Activated T-cell treated with anti-CD3 and anti-CD28 coated beads, Interleukin-2, amount 50 U/mL, for 4 hours (primary cell): ENCODE results near the gene MAP4. TPM values are rescaled to one million over a fixed set of nuclear protein-coding genes. Genes with fewer than 3 reads are reported as not detected.
"Not testable (repeated sequence)": the region's sequence is repeated elsewhere in the genome, so short reads cannot be mapped to it uniquely, and the experiment has no call there.

Experiments
- ATAC-seq, 2 donors: fragments of 200-7000 bp; cut with Tn5 transposase; one replicate each; pipeline ENCODE4 v1.10.0; 2021
- DNase-seq: peaks from one replicate; pipeline ENCODE4 v3.0.0-alpha.2; 2020
- H3K27me3 Mint-ChIP-seq: one replicate; pipeline ENCODE4 v1.8.0; 2021; ENCODE audit warnings: low read depth, mixed read lengths
- H3K36me3 Mint-ChIP-seq: one replicate; pipeline ENCODE4 v1.8.0; 2022; ENCODE audit warnings: mixed read lengths; ENCODE audit not compliant: insufficient read depth
- H3K4me1 Mint-ChIP-seq: one replicate; pipeline ENCODE4 v1.8.0; 2021; ENCODE audit warnings: low read depth, mixed read lengths
- H3K4me3 Mint-ChIP-seq: one replicate; pipeline ENCODE4 v1.8.0; 2021; ENCODE audit warnings: mild to moderate bottlenecking, moderate library complexity, mixed read lengths
- H3K9me3 Mint-ChIP-seq: one replicate; pipeline ENCODE4 v1.8.0; 2021; ENCODE audit warnings: mixed read lengths
- total RNA-seq, 3 donors: library from RNA; stranded (reverse); gene quantifications; one replicate each; pipeline ENCODE4 v1.2.1, GENCODE V29; 2021

The MAP4 gene, protein sequence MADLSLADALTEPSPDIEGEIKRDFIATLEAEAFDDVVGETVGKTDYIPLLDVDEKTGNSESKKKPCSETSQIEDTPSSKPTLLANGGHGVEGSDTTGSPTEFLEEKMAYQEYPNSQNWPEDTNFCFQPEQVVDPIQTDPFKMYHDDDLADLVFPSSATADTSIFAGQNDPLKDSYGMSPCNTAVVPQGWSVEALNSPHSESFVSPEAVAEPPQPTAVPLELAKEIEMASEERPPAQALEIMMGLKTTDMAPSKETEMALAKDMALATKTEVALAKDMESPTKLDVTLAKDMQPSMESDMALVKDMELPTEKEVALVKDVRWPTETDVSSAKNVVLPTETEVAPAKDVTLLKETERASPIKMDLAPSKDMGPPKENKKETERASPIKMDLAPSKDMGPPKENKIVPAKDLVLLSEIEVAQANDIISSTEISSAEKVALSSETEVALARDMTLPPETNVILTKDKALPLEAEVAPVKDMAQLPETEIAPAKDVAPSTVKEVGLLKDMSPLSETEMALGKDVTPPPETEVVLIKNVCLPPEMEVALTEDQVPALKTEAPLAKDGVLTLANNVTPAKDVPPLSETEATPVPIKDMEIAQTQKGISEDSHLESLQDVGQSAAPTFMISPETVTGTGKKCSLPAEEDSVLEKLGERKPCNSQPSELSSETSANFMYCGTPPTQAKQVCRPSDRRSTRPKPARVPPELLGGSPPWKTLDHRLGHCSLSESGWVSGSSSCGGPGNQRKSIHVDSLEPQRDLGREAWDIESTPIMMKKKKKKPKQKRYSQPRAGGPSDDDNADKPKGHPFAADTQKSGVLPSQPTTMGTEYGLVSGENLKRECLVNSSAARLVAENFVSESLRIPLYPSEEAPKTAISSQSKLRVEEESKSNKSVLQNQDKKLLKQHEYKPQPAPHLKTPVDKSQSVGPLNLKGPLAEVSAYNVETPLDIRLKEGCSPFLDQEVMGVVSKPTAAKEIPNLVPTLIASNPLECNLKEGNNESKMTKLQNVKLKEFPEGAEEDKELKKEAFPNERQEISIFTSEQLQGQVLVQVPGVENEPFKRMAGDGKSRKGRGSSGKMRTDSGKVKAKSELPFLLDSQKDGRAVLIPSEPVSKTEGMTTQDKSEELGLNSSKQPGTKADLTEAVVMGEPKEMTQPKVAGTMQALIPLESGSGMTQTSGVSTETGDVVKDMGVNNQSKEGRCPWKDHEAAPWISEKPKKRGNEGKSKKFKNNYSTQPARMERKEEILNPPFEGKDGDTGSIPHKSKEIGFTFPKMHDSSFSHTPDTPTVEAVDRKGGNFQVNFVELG (N-terminal part only)
- 100 to 1,000 TPM in 1 of 3 donors, 10 to 100 TPM in 2; 78.6 to 100 (median 90.3) TPM for total RNA-seq

GRCh38 chr3:48016301-48016973, at the start of gene MAP4:
TSS of gene MAP4 (minus strand) at chr3:48016416. CDS start at chr3:47998860, 17,556 bp downstream.
- DNase-seq (no peak), ATAC-seq (no peak)
- Mint-ChIP-seq H3K9me3 (no peaks in the 10 kb centered on the region), H3K4me3 (no peak within 1 kb of the TSS), H3K36me3 (peaks cover 3% of the 10 kb centered on the region), H3K4me1 (peaks cover 44% of the 10 kb centered on the region), H3K27me3 (no peaks in the 10 kb centered on the region)

- ATAC-seq (no peak), DNase-seq (no peak)
- Mint-ChIP-seq H3K4me1 (peaks cover 30% of the 10 kb centered on the region), H3K4me3 (no peak overlapping the region), H3K9me3 (no peaks in the 10 kb centered on the region), H3K36me3 (peaks cover 6% of the 10 kb centered on the region), H3K27me3 (no peaks in the 10 kb centered on the region)
These were observed 48.8 kb upstream of the MAP4 start for GRCh38 chr3:48065035-48065434.

DNA sequence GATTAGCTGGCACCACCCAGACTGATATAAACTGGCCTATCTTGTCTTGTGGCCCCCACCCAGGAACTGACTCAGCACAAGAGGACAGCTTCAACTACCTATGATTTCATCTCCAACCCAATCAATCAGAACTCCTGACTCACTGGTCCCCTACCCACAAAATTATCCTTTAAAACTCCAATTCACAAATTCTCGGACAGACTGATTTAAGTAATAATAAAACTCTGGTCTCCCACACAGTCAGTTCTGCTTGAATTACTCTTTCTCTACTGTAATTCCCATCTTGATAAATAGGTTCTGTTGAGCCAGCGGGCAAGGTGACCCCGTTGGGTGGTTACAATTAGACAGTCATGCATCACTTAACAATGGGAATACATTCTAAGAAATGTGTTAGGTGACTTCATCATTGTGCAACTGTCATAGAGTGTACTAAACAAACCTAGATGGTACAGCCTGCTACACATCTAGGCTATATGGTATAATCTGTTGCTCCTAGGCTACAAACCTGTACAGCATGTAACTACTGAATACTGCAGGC, 48.1 kb upstream of the MAP4 start:
- H3K9me3 Mint-ChIP-seq, result no peaks in the 10 kb centered on the region
- H3K36me3 Mint-ChIP-seq, result peaks cover 8% of the 10 kb centered on the region
- DNase-seq, result no peak
- H3K4me3 Mint-ChIP-seq, result no peak overlapping the region
- H3K4me1 Mint-ChIP-seq, result peaks cover 36% of the 10 kb centered on the region
- no peaks in the 10 kb centered on the region for H3K27me3 Mint-ChIP-seq
- ATAC-seq, result no peak

DNA sequence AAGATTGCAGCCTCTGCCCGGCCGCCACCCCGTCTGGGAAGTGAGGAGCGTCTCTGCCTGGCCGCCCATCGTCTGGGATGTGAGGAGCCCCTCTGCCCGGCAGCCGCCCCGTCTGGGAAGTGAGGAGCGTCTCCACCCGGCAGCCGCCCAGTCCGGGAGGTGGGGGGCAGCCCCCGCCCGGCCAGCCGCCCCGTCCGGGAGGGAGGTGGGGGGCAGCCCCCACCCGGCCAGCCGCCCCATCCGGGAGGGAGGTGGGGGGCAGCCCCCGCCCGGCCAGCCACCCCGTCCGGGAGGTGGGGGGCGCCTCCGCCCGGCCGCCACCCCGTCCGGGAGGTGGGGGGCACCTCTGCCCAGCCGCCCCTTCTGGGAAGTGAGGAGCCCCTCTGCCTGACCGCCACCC, 45.4 kb upstream of the MAP4 start:
- H3K36me3 Mint-ChIP-seq, H3K27me3 Mint-ChIP-seq, ATAC-seq, H3K4me3 Mint-ChIP-seq, H3K9me3 Mint-ChIP-seq, DNase-seq: not testable (repeated sequence)
- peaks cover 41% of the 10 kb centered on the region for H3K4me1 Mint-ChIP-seq

DNA sequence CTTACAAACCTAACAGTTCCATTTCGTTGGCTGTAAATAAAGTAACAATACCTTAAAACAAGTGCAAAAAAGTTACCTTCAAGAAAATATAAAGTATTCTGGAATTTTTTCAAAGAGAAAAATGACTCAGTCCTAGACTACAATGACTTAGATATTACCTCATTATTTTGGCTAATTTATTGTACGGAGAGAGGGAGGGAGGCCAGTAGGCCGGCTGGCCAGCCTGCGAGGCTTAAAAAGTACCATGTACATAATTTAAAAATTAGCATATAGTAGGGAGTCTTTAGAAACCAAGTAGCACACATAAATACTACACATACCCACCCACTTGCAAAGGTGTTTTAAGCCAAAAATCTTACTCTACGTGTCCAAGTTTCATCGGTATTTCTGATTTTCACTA, 41.9 kb upstream of the MAP4 start:
- Mint-ChIP-seq H3K36me3 (peaks cover 11% of the 10 kb centered on the region), H3K27me3 (no peaks in the 10 kb centered on the region), H3K4me3 (no peak overlapping the region), H3K4me1 (peaks cover 23% of the 10 kb centered on the region), H3K9me3 (no peaks in the 10 kb centered on the region)
- DNase-seq (no peak), ATAC-seq (no peak)

- Mint-ChIP-seq H3K27me3 (no peaks in the 10 kb centered on the region), H3K9me3 (no peaks in the 10 kb centered on the region), H3K4me3 (no peak overlapping the region), H3K36me3 (peaks cover 11% of the 10 kb centered on the region), H3K4me1 (peaks cover 28% of the 10 kb centered on the region)
- ATAC-seq (no peak), DNase-seq (no peak)
These were observed 41.3 kb upstream of the MAP4 start for GRCh38 chr3:48057521-48057920.

DNA sequence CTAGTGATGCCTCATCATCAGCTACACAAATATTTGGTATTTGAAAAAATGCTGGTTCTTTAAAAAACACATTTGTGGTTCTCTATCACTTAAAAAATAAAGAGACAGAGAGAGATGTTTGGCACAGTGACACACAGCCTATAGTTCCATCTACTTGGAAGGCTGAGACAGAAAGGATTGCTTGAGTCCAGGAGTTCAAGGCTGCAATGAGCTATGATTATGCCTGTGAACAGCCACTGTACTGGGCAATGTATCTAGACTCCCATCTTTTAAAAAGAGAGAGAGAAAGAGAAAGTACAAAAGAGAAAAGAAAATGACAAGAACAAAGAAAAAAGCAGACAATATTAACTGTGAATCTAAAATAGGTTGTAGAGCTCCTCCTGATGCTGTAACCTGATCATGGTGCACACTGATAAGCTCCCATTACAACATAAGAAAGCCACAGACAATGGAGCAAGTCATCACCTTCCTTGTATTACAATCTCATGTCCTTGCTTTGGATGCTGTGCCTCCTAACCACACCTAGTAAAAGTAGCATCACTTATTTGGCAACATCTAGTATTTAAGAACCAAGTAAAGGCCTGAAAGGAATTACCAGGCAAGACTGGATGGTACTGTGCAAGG, 31.7 kb upstream of the MAP4 start:
- Mint-ChIP-seq H3K36me3 (peaks cover 21% of the 10 kb centered on the region), H3K4me3 (no peak overlapping the region), H3K9me3 (no peaks in the 10 kb centered on the region), H3K4me1 (peaks cover 8% of the 10 kb centered on the region), H3K27me3 (no peaks in the 10 kb centered on the region)
- DNase-seq (no peak), ATAC-seq (no peak)

- Mint-ChIP-seq H3K27me3 (no peaks in the 10 kb centered on the region), H3K4me1 (peaks cover 11% of the 10 kb centered on the region), H3K4me3 (no peak overlapping the region), H3K9me3 (no peaks in the 10 kb centered on the region), H3K36me3 (peaks cover 7% of the 10 kb centered on the region)
- DNase-seq (no peak), ATAC-seq (peak; percentile 34 to 50)
These were observed 26.0 kb upstream of the MAP4 start for GRCh38 chr3:48042071-48042760.

GRCh38 chr3:48039487-48040190, 23.4 kb upstream of the MAP4 start:
- DNase-seq (no peak), ATAC-seq (no peak)
- H3K36me3 Mint-ChIP-seq, result peaks cover 3% of the 10 kb centered on the region
- peaks cover 11% of the 10 kb centered on the region for H3K4me1 Mint-ChIP-seq
- H3K27me3 Mint-ChIP-seq, result no peaks in the 10 kb centered on the region
- no peak overlapping the region for H3K4me3 Mint-ChIP-seq
- H3K9me3 Mint-ChIP-seq, result no peaks in the 10 kb centered on the region

DNA sequence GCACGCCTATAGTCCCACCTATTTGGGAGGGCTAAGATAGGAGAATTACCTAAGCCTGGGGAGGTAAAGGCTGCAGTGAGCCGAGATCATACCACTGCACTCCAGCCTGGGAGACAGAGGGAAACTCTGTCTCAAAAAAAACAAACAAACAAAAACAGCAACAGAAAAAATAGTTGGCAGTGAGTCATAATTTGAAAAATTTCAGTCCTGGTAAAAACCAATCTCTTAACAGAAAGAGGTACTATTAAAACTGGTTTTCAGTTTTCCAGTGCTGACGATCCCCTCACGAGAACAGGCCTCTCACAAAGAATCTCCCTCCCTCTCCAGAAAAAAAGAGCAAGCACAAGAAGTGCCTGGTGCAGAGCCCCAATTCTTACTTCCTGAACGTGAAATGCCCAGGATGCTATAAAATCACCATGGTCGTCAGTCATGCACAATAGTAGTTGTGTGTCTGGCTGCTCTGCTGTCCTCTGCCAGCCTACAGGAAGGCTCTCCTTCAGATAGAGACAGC, 22.8 kb upstream of the MAP4 start:
- no peak overlapping the region for H3K4me3 Mint-ChIP-seq
- H3K9me3 Mint-ChIP-seq, result no peaks in the 10 kb centered on the region
- DNase-seq (no peak), ATAC-seq (no peak)
- peaks cover 13% of the 10 kb centered on the region for H3K4me1 Mint-ChIP-seq
- peaks cover 3% of the 10 kb centered on the region for H3K36me3 Mint-ChIP-seq
- H3K27me3 Mint-ChIP-seq, result no peaks in the 10 kb centered on the region

DNA sequence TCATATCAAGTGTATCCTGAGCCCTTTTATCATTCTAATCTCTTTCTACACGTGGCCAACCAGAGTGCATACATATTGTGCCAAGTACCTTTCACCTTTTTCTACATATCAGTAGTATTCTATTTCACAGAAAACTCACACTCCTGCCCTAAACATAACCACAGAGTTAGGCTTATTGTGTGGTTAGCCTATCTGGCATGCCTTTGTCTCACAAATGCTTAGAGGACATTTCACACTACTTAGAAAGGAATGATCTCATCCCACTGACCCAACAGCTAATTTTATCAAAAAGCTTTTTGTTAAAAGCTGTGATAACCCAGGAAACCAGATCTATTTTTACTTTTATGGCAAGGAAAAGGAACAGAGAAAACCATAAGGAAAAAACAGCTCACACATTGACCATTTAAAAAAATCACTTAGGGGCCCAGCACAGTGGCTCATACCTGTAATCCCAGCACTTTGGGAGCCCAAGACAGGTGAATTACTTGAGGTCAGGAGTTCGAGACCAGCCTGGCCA, 17.8 kb upstream of the MAP4 start:
- ATAC-seq, result no peak
- Mint-ChIP-seq H3K4me1 (peaks cover 13% of the 10 kb centered on the region), H3K9me3 (no peaks in the 10 kb centered on the region), H3K36me3 (peaks cover 2% of the 10 kb centered on the region), H3K4me3 (no peak overlapping the region), H3K27me3 (no peaks in the 10 kb centered on the region)
- no peak for DNase-seq

DNA sequence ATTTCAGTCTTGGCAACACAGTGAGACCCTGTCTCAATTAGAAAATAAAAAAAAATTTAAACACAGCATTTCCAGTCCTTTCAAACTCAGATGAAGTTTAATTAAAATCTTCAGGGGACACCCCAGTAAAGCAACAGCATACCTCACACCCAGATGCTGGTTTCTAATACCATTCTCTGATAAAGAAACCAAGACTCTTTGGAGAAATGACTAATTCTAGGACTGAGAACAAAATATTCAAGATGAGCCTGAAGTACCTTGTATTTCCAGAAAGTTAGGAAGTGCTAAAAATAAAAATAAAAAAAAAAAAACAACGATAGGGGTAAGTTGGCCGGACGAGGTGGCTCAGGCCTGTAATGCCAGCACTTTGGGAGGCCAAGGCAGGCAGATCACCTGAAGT, 14.0 kb upstream of the MAP4 start:
- Mint-ChIP-seq H3K27me3 (no peaks in the 10 kb centered on the region), H3K4me3 (no peak overlapping the region), H3K9me3 (no peaks in the 10 kb centered on the region), H3K36me3 (peaks cover 5% of the 10 kb centered on the region), H3K4me1 (peaks cover 19% of the 10 kb centered on the region)
- no peak for DNase-seq
- ATAC-seq, result no peak
